HepG2 (cell line): ENCODE data around the gene DLG2. TPM values are rescaled to one million over a fixed set of nuclear protein-coding genes. Genes with fewer than 3 reads are reported as not detected.

ENCODE experiments used
- ATAC-seq: fragments of 200-7000 bp; cut with Tn5 transposase; 3 replicates; pipeline ENCODE4 v1.9.1; 2020; ENCODE audit warnings: mild to moderate bottlenecking, moderate library complexity
- BruUV-seq: library from RNA; stranded (reverse); fragments of 400-500 nt; replicated peaks from 2 replicates; lab custom pipeline; 2021; lab: Mats Ljungman, UMichigan
- CTCF ChIA-PET: fragments of 300-600 bp; formaldehyde crosslinking; extraction: SDS; loops from one replicate; lab custom pipeline; 2021; ENCODE audit warnings: low total read pairs, inconsistent platforms, low intra/inter-chr PET ratio; lab: Yijun Ruan, JAX
- POLR2A ChIA-PET: fragments of 350-600 bp; sonication (Branson Sonifier 250); formaldehyde crosslinking; loops from one replicate; lab custom pipeline; 2020; ENCODE audit warnings: antibody characterized with exemption, inconsistent platforms; lab: Yijun Ruan, JAX
- DNase-seq: peaks from one replicate; pipeline ENCODE4 v3.0.0-alpha.2; 2015; ENCODE audit warnings: low spot score
- FAIRE-seq: peaks from 3 replicates; lab custom pipeline; 2011; peaks lifted over from hg19 to GRCh38; lab: Jason Lieb, UNC
- H2AFZ ChIP-seq: one replicate; pipeline ENCODE4 v1.6.1; 2011; ENCODE audit warnings: low read length, inconsistent platforms
- H3K27ac ChIP-seq: fragments of 300-600 bp; 3 replicates; pipeline ENCODE4 v1.8.0; 2011; ENCODE audit warnings: mixed run types, mild to moderate bottlenecking, mixed read lengths, low read length, inconsistent platforms; ENCODE audit not compliant: insufficient read depth; ENCODE audit errors: extremely low read length
- H3K27me3 ChIP-seq, 2 experiments: fragments of 200-600 bp in 1 of 2; 2 replicates in 1 of 2; 3 replicates in 1 of 2; pipeline versions ENCODE4 v1.6.0 to v1.8.0; 2011; ENCODE audit warnings: low read length in 2 of 2, mild to moderate bottlenecking in 2 of 2, moderate library complexity in 2 of 2, inconsistent platforms in 1 of 2; ENCODE audit not compliant: insufficient read depth in 2 of 2, control insufficient read depth in 1 of 2
- H3K36me3 ChIP-seq, 2 experiments: fragments of 200-600 bp in 1 of 2; replicated peaks in 1 of 2; 2 replicates in 1 of 2; 3 replicates in 1 of 2; pipeline versions ENCODE4 v1.5.1 to v1.8.0; 2011; ENCODE audit warnings: low read length in 2 of 2, inconsistent platforms in 1 of 2; ENCODE audit not compliant: insufficient read depth in 2 of 2, control insufficient read depth in 1 of 2
- H3K4me1 ChIP-seq: 2 replicates; pipeline ENCODE4 v1.5.1; 2012; ENCODE audit warnings: low read length, inconsistent platforms; ENCODE audit not compliant: insufficient read depth
- H3K4me2 ChIP-seq: 2 replicates; pipeline ENCODE4 v1.6.0; 2011; ENCODE audit warnings: low read depth, low read length, inconsistent platforms
- H3K4me3 ChIP-seq, 3 experiments: fragments of 200-600 bp in 1 of 3; sonication (generic), shearing (Covaris generic) in 1 of 3; replicated peaks in 1 of 3; 2 replicates each; pipeline ENCODE4 v1.5.1; 2011 to 2016; ENCODE audit warnings: low read length in 3 of 3, inconsistent platforms in 2 of 3, low read depth in 2 of 3, mild to moderate bottlenecking in 2 of 3, control low read depth in 1 of 3, mixed read lengths in 1 of 3; ENCODE audit not compliant: insufficient read depth in 1 of 3
- H3K79me2 ChIP-seq: one replicate; pipeline ENCODE4 v1.6.1; 2011; ENCODE audit warnings: low read length, inconsistent platforms; ENCODE audit not compliant: insufficient read depth
- H3K9ac ChIP-seq: 2 replicates; pipeline ENCODE4 v1.6.0; 2011; ENCODE audit warnings: mild to moderate bottlenecking, low read depth, low read length, inconsistent platforms; ENCODE audit not compliant: insufficient read depth
- H3K9me3 ChIP-seq: 2 replicates; pipeline ENCODE4 v1.5.1; 2012; ENCODE audit warnings: mild to moderate bottlenecking, low read length
- H4K20me1 ChIP-seq: 2 replicates; pipeline ENCODE4 v1.6.0; 2011; ENCODE audit warnings: inconsistent platforms, mild to moderate bottlenecking, low read length, moderate library complexity; ENCODE audit not compliant: insufficient read depth
- FOXM1 ChIP-seq: sonication (generic); formaldehyde crosslinking; IDR thresholded peaks from 2 replicates; pipeline ENCODE4 v1.5.0; 2020; ENCODE audit warnings: missing genetic modification reagents
- HMGA1 ChIP-seq: sonication (generic); formaldehyde crosslinking; conservative IDR thresholded peaks from 2 replicates; pipeline ENCODE4 v1.4.0; 2020; ENCODE audit warnings: missing genetic modification reagents
- HOXA9 ChIP-seq: sonication (generic); formaldehyde crosslinking; IDR thresholded peaks from 2 replicates; pipeline ENCODE4 v1.8.1; 2022; ENCODE audit warnings: missing genetic modification reagents, mild to moderate bottlenecking, moderate library complexity, borderline replicate concordance
- MAFG ChIP-seq: sonication (generic); formaldehyde crosslinking; IDR thresholded peaks from 2 replicates; pipeline ENCODE4 v1.5.1; 2020; ENCODE audit warnings: mild to moderate bottlenecking, missing genetic modification reagents
- RFX1 ChIP-seq: fragments of 450-650 bp; IDR thresholded peaks from 2 replicates; pipeline ENCODE4 v1.6.1; 2017
- SMC3 ChIP-seq: IDR thresholded peaks from 2 replicates; pipeline ENCODE4 v1.6.1; 2011; ENCODE audit warnings: low read length, improper control_type of control experiment
- THYN1 ChIP-seq: sonication (generic); formaldehyde crosslinking; IDR thresholded peaks from 2 replicates; pipeline ENCODE4 v1.8.1; 2023; ENCODE audit warnings: low read depth, mild to moderate bottlenecking, moderate library complexity, missing genetic modification reagents, borderline replicate concordance
- ZBTB4 ChIP-seq: sonication (generic); formaldehyde crosslinking; IDR thresholded peaks from 2 replicates; pipeline ENCODE4 v1.4.0; 2020; ENCODE audit warnings: missing genetic modification reagents, mild to moderate bottlenecking, borderline replicate concordance
- ZC3H13 ChIP-seq: sonication (generic); formaldehyde crosslinking; IDR thresholded peaks from 2 replicates; pipeline ENCODE4 v1.8.1; 2023; ENCODE audit warnings: mild to moderate bottlenecking, missing genetic modification reagents, moderate library complexity
- ZNF253 ChIP-seq: sonication (generic); formaldehyde crosslinking; IDR thresholded peaks from 2 replicates; pipeline ENCODE4 v1.8.0; 2022; ENCODE audit warnings: mild to moderate bottlenecking, missing genetic modification reagents, borderline replicate concordance
- ZNF34 ChIP-seq: sonication (generic); formaldehyde crosslinking; IDR thresholded peaks from 2 replicates; pipeline ENCODE4 v1.4.0; 2020; ENCODE audit warnings: mild to moderate bottlenecking, missing genetic modification reagents, borderline replicate concordance
- ZNF484 ChIP-seq: sonication (generic); formaldehyde crosslinking; IDR thresholded peaks from 2 replicates; pipeline ENCODE4 v1.5.1; 2020; ENCODE audit warnings: mild to moderate bottlenecking, low read depth, missing genetic modification reagents, borderline replicate concordance
- ZNF563 ChIP-seq: sonication (generic); formaldehyde crosslinking; IDR thresholded peaks from 2 replicates; pipeline ENCODE4 v1.8.0; 2022; ENCODE audit warnings: mild to moderate bottlenecking, moderate library complexity, missing genetic modification reagents
- ZNF710 ChIP-seq: sonication (generic); formaldehyde crosslinking; IDR thresholded peaks from 2 replicates; pipeline ENCODE4 v1.5.0; 2020; ENCODE audit warnings: mild to moderate bottlenecking, missing genetic modification reagents, borderline replicate concordance
- ZNF83 ChIP-seq: sonication (generic); formaldehyde crosslinking; IDR thresholded peaks from 2 replicates; pipeline ENCODE4 v1.4.0; 2020; ENCODE audit warnings: missing genetic modification reagents, mild to moderate bottlenecking, borderline replicate concordance
- ZSCAN30 ChIP-seq: sonication (generic); formaldehyde crosslinking; IDR thresholded peaks from 2 replicates; pipeline ENCODE4 v1.5.0; 2020; ENCODE audit warnings: mild to moderate bottlenecking, missing genetic modification reagents
- WGBS: methylation state at CpG from one replicate; pipeline ENCODE4 v1.1.6; 2017; ENCODE audit warnings: low lambda C conversion rate; 5-methylcytosine and 5-hydroxymethylcytosine counted together
- in situ Hi-C: cut with HindIII; loops from 2 replicates; pipeline ENCODE4 v1.10.0; 2017; ENCODE audit warnings: low pct_unique_long_range_greater_than_20kb; ENCODE audit not compliant: extremely low pct_ligation_motif_present
- intact Hi-C: fragments of 100-400 bp; cut with micrococcal nuclease; formaldehyde crosslinking; loops from one replicate; pipeline ENCODE4 v1.10.0; 2022; ENCODE audit not compliant: unreplicated experiment
- polyA plus RNA-seq, 8 experiments: library from polyadenylated mRNA; depleted of rRNA in 3 of 8; stranded (reverse) in 7 of 8; unstranded in 1 of 8; fragments of >200 nt; fragmentation: Illumina TruSeq in 4 of 8; extraction: Trizol in 4 of 8; gene quantifications; 2 replicates each; pipeline versions ENCODE4 v1.2.1 to v1.2.3, GENCODE V29; 2011 to 2016; ENCODE audit warnings: low read depth in 4 of 8, missing spikeins in 1 of 8, mixed read lengths in 1 of 8; ENCODE audit not compliant: insufficient read depth in 1 of 8
- total RNA-seq, 5 experiments: library from RNA; depleted of rRNA; stranded (reverse); fragments of >200 nt; fragmentation: Illumina TruSeq; extraction: Trizol; gene quantifications; 2 replicates each; pipeline ENCODE4 v1.2.3, GENCODE V29; 2016; ENCODE audit warnings: low read depth in 1 of 5
- TF ChIP-seq, protein P1 (sequence below): sonication (generic); formaldehyde crosslinking; IDR thresholded peaks from 2 replicates; pipeline ENCODE4 v1.4.0; 2020; ENCODE audit warnings: missing genetic modification reagents, borderline replicate concordance

Gene DLG2
- total and polyA plus RNA-seq, 2 of the 13 experiments (the other 11 are each of a cell fraction or from before 2014, with no cell fraction given) = 0.46 to 1.0 TPM

- CTCF ChIA-PET = no interaction called here
- Histone ChIP-seq H3K79me2 (no peaks in the 10 kb centered on the region), H3K4me2 (no peak overlapping the region), H3K9ac (no peak overlapping the region), H2AFZ (no peak overlapping the region)
- no peak for FAIRE-seq
- WGBS = under 1% methylated on average over 5 of the region's 5 CpGs
- TF ChIP-seq RFX1 (no peak), ZNF253 (CRISPR knock-in tag) (no peak), ZNF34 (CRISPR knock-in tag) (no peak), HOXA9 (CRISPR knock-in tag) (no peak), ZNF484 (CRISPR knock-in tag) (no peak), HMGA1 (CRISPR knock-in tag) (no peak), ZNF563 (CRISPR knock-in tag) (no peak), ZC3H13 (no peak), ZSCAN30 (no peak), ZNF710 (no peak), ZNF83 (no peak), MAFG (CRISPR knock-in tag) (no peak), SMC3 (no peak), FOXM1 (CRISPR knock-in tag) (no peak), ZBTB4 (CRISPR knock-in tag) (no peak), THYN1 (CRISPR knock-in tag) (no peak)
- TF ChIP-seq, protein P1, sequence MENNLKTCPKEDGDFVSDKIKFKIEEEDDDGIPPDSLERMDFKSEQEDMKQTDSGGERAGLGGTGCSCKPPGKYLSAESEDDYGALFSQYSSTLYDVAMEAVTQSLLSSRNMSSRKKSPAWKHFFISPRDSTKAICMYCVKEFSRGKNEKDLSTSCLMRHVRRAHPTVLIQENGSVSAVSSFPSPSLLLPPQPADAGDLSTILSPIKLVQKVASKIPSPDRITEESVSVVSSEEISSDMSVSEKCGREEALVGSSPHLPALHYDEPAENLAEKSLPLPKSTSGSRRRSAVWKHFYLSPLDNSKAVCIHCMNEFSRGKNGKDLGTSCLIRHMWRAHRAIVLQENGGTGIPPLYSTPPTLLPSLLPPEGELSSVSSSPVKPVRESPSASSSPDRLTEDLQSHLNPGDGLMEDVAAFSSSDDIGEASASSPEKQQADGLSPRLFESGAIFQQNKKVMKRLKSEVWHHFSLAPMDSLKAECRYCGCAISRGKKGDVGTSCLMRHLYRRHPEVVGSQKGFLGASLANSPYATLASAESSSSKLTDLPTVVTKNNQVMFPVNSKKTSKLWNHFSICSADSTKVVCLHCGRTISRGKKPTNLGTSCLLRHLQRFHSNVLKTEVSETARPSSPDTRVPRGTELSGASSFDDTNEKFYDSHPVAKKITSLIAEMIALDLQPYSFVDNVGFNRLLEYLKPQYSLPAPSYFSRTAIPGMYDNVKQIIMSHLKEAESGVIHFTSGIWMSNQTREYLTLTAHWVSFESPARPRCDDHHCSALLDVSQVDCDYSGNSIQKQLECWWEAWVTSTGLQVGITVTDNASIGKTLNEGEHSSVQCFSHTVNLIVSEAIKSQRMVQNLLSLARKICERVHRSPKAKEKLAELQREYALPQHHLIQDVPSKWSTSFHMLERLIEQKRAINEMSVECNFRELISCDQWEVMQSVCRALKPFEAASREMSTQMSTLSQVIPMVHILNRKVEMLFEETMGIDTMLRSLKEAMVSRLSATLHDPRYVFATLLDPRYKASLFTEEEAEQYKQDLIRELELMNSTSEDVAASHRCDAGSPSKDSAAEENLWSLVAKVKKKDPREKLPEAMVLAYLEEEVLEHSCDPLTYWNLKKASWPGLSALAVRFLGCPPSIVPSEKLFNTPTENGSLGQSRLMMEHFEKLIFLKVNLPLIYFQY (CRISPR knock-in tag) = no peak
- TF ChIP-seq, all 625 proteins: peak for 0
- DNase-seq (no peak), ATAC-seq (no peak)
- Histone ChIP-seq H4K20me1 (no peaks in the 10 kb centered on the region), H3K9me3 (no peaks in the 10 kb centered on the region), H3K4me1 (no peaks in the 10 kb centered on the region), H3K27me3 (no peaks in the 10 kb centered on the region), H3K27ac (no peak overlapping the region), H3K36me3 (no peaks in the 10 kb centered on the region), H3K4me3 (no peak overlapping the region)
- in situ Hi-C loops = no loop called here
- BruUV-seq = no TSS peak
- intact Hi-C loops = no loop called here
- POLR2A ChIA-PET = no interaction called here
These were observed 310.2 kb downstream of the DLG2 start for GRCh38 chr11:85316967-85317366.
